Measurements from ENCODE around the gene NEK8.

Gene NEK8

DNA sequence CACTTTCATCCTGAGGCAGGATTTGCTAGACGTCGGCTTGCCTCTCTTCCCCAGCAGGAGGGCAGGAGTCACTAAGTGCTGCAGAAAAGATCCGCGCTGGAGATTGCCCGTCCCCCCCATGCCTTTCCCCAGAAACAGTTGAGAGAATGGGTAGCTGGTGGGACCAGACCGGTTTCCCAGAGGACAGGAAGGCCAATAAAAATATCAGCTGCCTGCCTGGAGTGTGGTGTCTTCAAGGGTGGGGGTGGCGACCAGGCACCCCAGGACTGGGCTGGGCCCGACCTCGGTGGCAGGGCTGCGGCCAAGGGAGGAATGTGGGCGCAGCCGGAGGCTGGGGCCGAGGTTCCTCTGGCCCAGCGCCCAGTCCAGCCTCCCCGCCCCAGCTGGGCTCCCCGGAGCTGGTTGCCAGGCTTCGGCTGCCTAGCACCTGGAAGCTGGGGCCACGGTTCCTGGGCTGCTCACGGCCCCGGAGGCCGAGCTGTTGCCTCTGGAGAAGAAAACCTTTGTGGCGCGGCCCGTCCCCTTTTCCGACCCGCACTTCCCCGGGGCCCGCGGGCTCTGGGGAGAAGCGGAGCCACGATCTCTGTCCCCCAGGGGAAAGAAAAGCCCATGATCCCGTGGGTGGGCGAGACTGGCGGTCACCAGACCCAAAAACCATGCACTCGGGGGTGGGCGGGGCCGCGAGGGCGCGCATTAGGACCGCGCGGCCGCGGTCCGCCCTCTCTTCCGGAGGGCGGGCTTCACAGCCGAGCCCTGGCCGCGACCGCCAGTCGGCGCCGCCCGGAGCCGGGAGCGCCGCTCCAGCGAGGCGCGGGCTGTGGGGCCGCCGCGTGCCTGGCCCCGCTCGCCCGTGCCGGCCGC is 14.9 kb downstream of the NEK8 start, which contains the start of gene TRAF4:
Gene TRAF4 (plus strand): TSS at position 769 of the 861 bp plus-strand sequence. CDS start 102 bp downstream, outside the sequence.
- TF ChIP-seq YY1 (IDR thresholded peaks at IDR 0.05; ENCODE audit: insufficient read depth, insufficient read length) = no peak
- TF ChIP-seq SUZ12 (IDR thresholded peaks at IDR 0.05; ENCODE audit: extremely low read depth, insufficient read depth, insufficient read length) = no peak
- no peak for TF ChIP-seq ZNF274 (IDR thresholded peaks at IDR 0.05; ENCODE audit: low read depth, low read length)
- peak; percentile 69 for DNase-seq (ENCODE audit: low read depth, low spot score)
- peak within 1 kb of the TSS; percentile 81 for H3K4me3 ChIP-seq (ENCODE audit: insufficient read length, low read depth)
- no peaks in the 10 kb centered on the region for H3K27me3 ChIP-seq (ENCODE audit: insufficient read depth, insufficient read length)
- peak within 1 kb of the TSS; percentile 97 for H3K9ac ChIP-seq (ENCODE audit: insufficient read length, low read depth)
- H3K4me1 ChIP-seq (ENCODE audit: insufficient read depth, insufficient read length) = peaks cover 19% of the 10 kb centered on the region
- no peaks in the 10 kb centered on the region for H3K9me3 ChIP-seq (ENCODE audit: insufficient read depth, low read length)
- H3K36me3 ChIP-seq (ENCODE audit: insufficient read depth, insufficient read length, low read length) = peaks cover 53% of the 10 kb centered on the region

DNA sequence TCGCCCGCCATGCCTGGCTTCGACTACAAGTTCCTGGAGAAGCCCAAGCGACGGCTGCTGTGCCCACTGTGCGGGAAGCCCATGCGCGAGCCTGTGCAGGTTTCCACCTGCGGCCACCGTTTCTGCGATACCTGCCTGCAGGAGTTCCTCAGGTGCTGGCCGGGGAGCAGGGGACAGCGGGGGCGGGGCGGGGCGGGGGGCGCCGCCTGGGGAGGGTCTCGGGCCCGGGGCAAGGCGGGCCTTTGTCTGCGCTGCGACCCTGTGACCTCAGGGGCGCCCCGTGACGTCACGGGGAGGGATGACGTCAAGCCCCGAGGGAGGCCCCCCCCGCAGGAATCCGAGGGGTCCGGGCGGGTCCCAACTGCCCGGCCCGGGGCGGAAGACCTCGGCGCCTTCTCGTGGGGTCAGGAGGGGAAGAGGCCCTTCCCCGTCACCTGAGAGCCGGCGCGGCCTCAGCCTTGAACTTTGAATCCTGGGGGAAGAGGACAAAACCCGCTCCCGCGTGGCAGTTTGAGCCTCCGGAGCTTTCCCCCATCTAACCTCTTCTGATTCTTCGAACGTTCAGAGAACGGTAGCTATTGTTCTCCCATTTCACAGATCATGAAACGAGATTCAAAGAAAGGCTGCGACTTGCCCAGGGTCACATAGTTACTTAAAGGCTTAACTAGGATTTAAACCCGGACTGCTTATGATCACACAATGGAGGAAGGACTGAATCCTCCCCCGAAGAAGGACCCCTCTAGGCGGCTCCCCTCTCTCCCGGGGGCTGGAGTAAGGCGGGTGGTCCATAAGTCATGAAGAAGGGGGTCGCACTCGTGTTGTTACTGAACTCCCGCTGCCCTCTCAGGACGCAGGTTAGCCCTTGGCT is 15.8 kb downstream of the NEK8 start:
- H3K27me3 ChIP-seq (ENCODE audit: insufficient read depth, insufficient read length) = no peaks in the 10 kb centered on the region
- no peak for TF ChIP-seq ZNF274 (IDR thresholded peaks at IDR 0.05; ENCODE audit: low read depth, low read length)
- no peak for TF ChIP-seq YY1 (IDR thresholded peaks at IDR 0.05; ENCODE audit: insufficient read depth, insufficient read length)
- no peak for TF ChIP-seq SUZ12 (IDR thresholded peaks at IDR 0.05; ENCODE audit: extremely low read depth, insufficient read depth, insufficient read length)
- H3K9me3 ChIP-seq (ENCODE audit: insufficient read depth, low read length) = no peaks in the 10 kb centered on the region
- peaks cover 54% of the 10 kb centered on the region for H3K36me3 ChIP-seq (ENCODE audit: insufficient read depth, insufficient read length, low read length)
- peak overlapping the region; percentile 97 for H3K9ac ChIP-seq (ENCODE audit: insufficient read length, low read depth)
- DNase-seq (ENCODE audit: low read depth, low spot score) = no peak
- peak overlapping the region; percentile 81 for H3K4me3 ChIP-seq (ENCODE audit: insufficient read length, low read depth)
- peaks cover 17% of the 10 kb centered on the region for H3K4me1 ChIP-seq (ENCODE audit: insufficient read depth, insufficient read length)

DNA sequence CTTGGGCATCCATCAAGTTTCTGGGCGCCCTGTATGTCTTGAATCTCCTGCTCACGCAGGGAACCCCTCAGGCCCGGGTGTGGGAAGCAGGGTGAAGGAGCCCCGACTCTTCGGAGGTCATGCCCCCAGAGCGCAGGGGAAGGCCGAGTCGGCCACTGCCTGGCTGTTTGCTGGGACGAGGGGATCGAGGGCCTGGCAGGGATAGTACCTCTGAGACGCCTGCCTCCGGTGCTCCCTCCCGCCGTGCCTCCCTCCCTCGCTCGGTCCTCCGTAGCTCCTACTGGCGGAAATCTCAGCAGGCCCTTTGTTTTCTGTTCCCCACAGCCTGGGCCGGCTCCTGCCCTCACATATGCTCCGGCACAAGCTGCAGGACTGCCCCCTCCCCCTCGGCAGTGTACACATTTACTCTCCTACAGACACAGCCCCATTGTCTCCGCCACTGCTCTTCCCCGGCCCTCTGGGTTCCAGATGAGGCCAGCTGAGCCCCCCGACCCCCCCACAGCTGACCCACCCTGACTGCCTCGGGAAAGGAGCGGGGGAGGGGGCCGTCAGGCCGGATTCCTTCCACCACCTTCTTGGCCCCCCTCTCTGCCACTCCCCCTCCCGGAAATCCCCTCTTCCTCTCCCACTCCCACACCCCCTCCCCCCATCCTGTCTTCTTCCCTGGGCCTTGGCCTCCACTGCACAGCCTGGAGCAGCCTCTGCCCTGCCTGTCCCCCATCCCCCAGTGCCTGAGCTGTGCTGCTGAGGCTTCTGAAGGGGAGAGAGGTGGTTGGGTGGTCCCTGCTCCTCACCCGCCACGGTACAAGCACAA is 16.6 kb downstream of the NEK8 start:
- Histone ChIP-seq H3K4me3 (ENCODE audit: insufficient read length, low read depth) (peak overlapping the region; percentile 81), H3K9ac (ENCODE audit: insufficient read length, low read depth) (peak overlapping the region; percentile 92), H3K9me3 (ENCODE audit: insufficient read depth, low read length) (no peaks in the 10 kb centered on the region), H3K36me3 (ENCODE audit: insufficient read depth, insufficient read length, low read length) (peaks cover 56% of the 10 kb centered on the region), H3K4me1 (ENCODE audit: insufficient read depth, insufficient read length) (peaks cover 17% of the 10 kb centered on the region), H3K27me3 (ENCODE audit: insufficient read depth, insufficient read length) (no peaks in the 10 kb centered on the region)
- DNase-seq (ENCODE audit: low read depth, low spot score) = no peak
- no peak for TF ChIP-seq ZNF274 (IDR thresholded peaks at IDR 0.05; ENCODE audit: low read depth, low read length)
- no peak for TF ChIP-seq SUZ12 (IDR thresholded peaks at IDR 0.05; ENCODE audit: extremely low read depth, insufficient read depth, insufficient read length)
- no peak for TF ChIP-seq YY1 (IDR thresholded peaks at IDR 0.05; ENCODE audit: insufficient read depth, insufficient read length)

DNA sequence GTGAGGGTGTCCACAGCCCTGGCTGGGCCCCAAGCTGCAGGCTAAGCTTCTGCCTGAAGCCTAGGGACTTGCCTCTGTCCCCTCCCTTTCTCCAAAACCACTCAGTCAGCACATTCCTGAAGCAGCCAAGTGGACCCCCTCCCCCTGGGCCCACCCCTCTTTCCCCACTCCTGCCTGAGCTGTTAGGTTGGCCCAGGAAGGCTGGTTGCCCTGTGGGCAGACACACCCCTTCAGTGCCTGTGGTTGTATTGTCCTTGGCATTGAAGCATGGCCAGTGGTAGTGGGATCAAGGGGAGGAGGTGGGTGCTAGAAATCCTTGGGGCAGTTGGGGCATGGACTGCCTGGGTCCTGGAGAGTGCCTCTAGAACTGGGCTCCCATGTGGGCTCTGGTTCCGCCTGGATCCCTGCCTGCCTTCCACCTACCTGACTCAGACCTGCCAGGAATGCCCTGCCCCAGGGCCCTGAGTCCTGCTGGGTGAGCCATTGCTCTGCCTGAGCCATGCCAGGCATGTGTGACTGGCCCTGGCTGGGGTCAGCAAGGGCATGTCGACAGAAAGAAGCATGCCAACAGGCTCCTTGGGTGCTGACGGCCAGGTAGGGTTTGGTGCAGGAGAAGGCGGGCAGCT is 17.3 kb downstream of the NEK8 start:
- no peak for DNase-seq (ENCODE audit: low read depth, low spot score)
- TF ChIP-seq YY1 (IDR thresholded peaks at IDR 0.05; ENCODE audit: insufficient read depth, insufficient read length) (no peak), ZNF274 (IDR thresholded peaks at IDR 0.05; ENCODE audit: low read depth, low read length) (no peak), SUZ12 (IDR thresholded peaks at IDR 0.05; ENCODE audit: extremely low read depth, insufficient read depth, insufficient read length) (no peak)
- peaks cover 57% of the 10 kb centered on the region for H3K36me3 ChIP-seq (ENCODE audit: insufficient read depth, insufficient read length, low read length)

DNA sequence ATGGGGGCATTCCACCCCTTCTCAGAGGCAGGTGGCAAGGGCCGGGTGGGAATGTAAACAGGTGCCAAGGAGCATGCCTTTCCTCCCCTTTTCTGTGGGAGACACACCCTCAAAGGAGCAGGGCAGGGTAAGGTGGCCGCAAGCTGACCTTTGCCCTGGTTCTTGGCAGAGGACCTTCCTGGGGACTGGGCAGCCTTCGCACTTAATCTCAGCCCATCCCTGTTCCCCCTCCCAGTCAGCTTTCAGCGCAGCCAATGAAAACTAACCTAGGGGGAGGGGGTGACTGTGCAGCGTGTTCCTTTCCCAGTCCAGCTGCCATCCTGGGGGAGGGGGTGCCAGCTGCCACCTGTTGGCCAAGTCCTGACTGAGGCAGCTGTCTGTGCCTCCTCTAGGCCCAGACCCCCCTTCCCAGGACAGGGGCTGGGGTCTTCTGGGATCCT is 18.0 kb downstream of the NEK8 start:
- DNase-seq (ENCODE audit: low read depth, low spot score) = no peak
- H3K4me3 ChIP-seq (ENCODE audit: insufficient read length, low read depth) = no peak overlapping the region
- no peaks in the 10 kb centered on the region; the same call in 1 of the 2 replicates for H3K9me3 ChIP-seq (ENCODE audit: insufficient read depth, low read length)
- peak overlapping the region; percentile 74 for H3K9ac ChIP-seq (ENCODE audit: insufficient read length, low read depth)
- H3K4me1 ChIP-seq (ENCODE audit: insufficient read depth, insufficient read length) = peaks cover 17% of the 10 kb centered on the region
- TF ChIP-seq YY1 (IDR thresholded peaks at IDR 0.05; ENCODE audit: insufficient read depth, insufficient read length) = no peak
- no peaks in the 10 kb centered on the region for H3K27me3 ChIP-seq (ENCODE audit: insufficient read depth, insufficient read length)
- H3K36me3 ChIP-seq (ENCODE audit: insufficient read depth, insufficient read length, low read length) = peaks cover 63% of the 10 kb centered on the region

More for the DNA sequence above, 17.3 kb downstream of the NEK8 start:
- Histone ChIP-seq H3K9ac (ENCODE audit: insufficient read length, low read depth) (peak overlapping the region; percentile 92), H3K4me1 (ENCODE audit: insufficient read depth, insufficient read length) (peaks cover 17% of the 10 kb centered on the region), H3K9me3 (ENCODE audit: insufficient read depth, low read length) (no peaks in the 10 kb centered on the region; the same call in 1 of the 2 replicates), H3K27me3 (ENCODE audit: insufficient read depth, insufficient read length) (no peaks in the 10 kb centered on the region), H3K4me3 (ENCODE audit: insufficient read length, low read depth) (peak overlapping the region; percentile 81)

DNA sequence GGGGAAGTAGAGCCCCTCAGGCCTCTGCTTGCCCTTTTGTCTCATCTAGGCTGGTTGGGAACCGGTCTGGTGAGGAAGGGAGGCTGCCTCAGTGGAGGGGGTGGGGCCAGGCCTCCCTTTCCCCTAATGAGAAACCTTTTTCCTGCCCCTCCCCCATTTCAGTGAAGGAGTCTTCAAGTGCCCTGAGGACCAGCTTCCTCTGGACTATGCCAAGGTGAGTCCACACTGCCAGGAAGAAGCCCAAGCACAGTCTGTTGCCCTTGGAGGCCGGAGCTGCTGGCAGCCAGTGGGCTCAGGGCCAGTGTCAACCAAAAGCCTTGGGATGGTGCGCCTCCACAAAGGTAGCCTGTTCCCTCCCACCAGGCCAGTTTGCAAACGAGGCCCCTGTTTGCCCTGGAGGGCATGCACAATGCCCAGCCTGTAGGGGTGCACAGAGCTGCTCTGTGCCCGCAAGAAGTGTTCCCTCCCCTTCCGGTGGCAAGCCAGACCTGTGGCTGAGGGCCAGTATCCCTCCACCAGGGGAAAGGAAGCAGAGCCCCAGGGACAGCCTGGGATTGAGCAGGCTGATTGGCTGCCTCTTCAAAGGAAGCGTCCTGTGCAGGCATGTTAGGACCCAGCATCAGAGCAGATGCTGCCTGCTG is 18.6 kb downstream of the NEK8 start:
- DNase-seq (ENCODE audit: low read depth, low spot score) = no peak
- TF ChIP-seq SUZ12 (IDR thresholded peaks at IDR 0.05; ENCODE audit: extremely low read depth, insufficient read depth, insufficient read length) (no peak), YY1 (IDR thresholded peaks at IDR 0.05; ENCODE audit: insufficient read depth, insufficient read length) (no peak), ZNF274 (IDR thresholded peaks at IDR 0.05; ENCODE audit: low read depth, low read length) (no peak)
- peaks cover 65% of the 10 kb centered on the region for H3K36me3 ChIP-seq (ENCODE audit: insufficient read depth, insufficient read length, low read length)
- no peaks in the 10 kb centered on the region; the same call in 1 of the 2 replicates for H3K9me3 ChIP-seq (ENCODE audit: insufficient read depth, low read length)
- H3K27me3 ChIP-seq (ENCODE audit: insufficient read depth, insufficient read length) = no peaks in the 10 kb centered on the region
- no peak overlapping the region for H3K4me3 ChIP-seq (ENCODE audit: insufficient read length, low read depth)
- H3K4me1 ChIP-seq (ENCODE audit: insufficient read depth, insufficient read length) = peaks cover 17% of the 10 kb centered on the region
- H3K9ac ChIP-seq (ENCODE audit: insufficient read length, low read depth) = peak overlapping the region; percentile 10

Measured in NT2/D1 (cell line).